ACHN (cell line): ENCODE results near the gene TSPY4.
"Not testable (repeated sequence)": the region's sequence is repeated elsewhere in the genome, so short reads cannot be mapped to it uniquely, and the experiment has no call there.

Experiments used
- DNase-seq: peaks from one replicate; pipeline ENCODE4 v3.0.0-alpha.2; 2015
- in situ Hi-C: cut with HindIII; loops from 2 replicates; pipeline ENCODE4 v1.10.0; 2017; ENCODE audit warnings: low sequenced_read_pairs, low pct_ligation_motif_present, low pct_unique_long_range_greater_than_20kb

Gene TSPY4

GRCh38 chrY:9337164-9337563, at the start of gene TSPY4:
TSS of gene TSPY4 (plus strand) at chrY:9337464. CDS start at chrY:9337510, 46 bp downstream.
- DNase-seq, in situ Hi-C loops: not testable (repeated sequence)

DNA sequence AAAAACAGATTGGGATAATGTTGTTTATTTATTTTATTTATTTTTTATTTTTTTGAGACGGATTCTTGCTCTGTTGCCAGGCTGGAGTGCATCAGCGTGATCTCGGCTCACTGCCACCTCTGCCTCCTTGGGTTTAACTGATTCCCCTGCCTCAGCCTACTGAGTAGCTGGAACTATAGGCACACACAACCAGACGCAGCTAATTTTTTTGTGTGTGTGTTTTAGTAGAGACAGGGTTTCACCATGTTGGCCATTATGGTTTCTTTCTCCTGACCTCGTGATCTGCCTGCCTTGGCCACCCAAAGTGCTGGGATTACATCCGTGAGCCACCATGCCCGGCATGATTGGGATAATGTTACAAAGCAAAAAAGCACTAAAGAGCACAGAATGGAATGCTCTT, 16.3 kb upstream of the TSPY4 start:
- DNase-seq, result no peak
- in situ Hi-C loops, result no loop called here

- DNase-seq, in situ Hi-C loops: not testable (repeated sequence)
Observed at GRCh38 chrY:9357497-9357896, 20.2 kb downstream of the TSPY4 start, which contains the start of gene TSPY8. TSS of gene TSPY8 (plus strand) at chrY:9357797. CDS start at chrY:9357843, 46 bp downstream.
